ENCODE data around the gene CPM.

CPM gene
- 1.1 to 2.9 (median 1.5) reads per million in 3 donors for total RNA-seq

GRCh38 chr12:68932961-68933893, at the start of gene CPM:
Gene CPM (minus strand): TSS chr12:68933171. CDS start chr12:68932837, 334 bp downstream.
- H3K27me3 ChIP-seq (replicated peaks; ENCODE audit: control insufficient read depth, insufficient read depth, low read length, poor library complexity, severe bottlenecking): no peaks in the 10 kb centered on the region
- H3K27ac ChIP-seq (ENCODE audit: insufficient read depth, low read length, poor library complexity, severe bottlenecking): no peak within 1 kb of the TSS

DNA sequence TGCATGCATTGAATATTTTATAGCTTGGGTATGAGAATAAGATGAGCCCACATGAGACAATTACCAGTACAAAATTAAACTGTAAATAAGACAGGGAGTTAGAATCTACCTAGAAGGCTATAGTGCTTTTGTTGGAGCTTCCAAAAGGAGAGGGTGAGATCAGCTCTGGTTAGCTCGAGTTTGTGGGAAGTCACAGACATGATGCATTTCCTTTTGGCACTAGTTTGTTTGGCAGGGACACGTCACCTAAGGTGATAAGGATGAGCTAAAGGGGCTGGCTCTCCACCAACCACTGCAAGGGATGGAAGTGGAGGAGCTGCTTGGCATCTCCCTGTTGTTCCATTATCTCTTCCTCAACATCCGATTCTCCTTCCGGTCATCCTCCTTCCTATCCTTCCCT, 48.5 kb upstream of the CPM start:
- H3K9me3 ChIP-seq (ENCODE audit: control insufficient read depth, low read length): no peaks in the 10 kb centered on the region
- no peak overlapping the region for H3K4me3 ChIP-seq (ENCODE audit: insufficient read depth, low read depth, low read length, poor library complexity, severe bottlenecking)
- H3K4me1 ChIP-seq (ENCODE audit: control insufficient read depth, insufficient read depth, low read length, poor library complexity, severe bottlenecking): no peaks in the 10 kb centered on the region
- H3K27me3 ChIP-seq (replicated peaks; ENCODE audit: control insufficient read depth, insufficient read depth, low read length, poor library complexity, severe bottlenecking): no peaks in the 10 kb centered on the region
- no peak for DNase-seq
- no peak overlapping the region for H3K27ac ChIP-seq (ENCODE audit: insufficient read depth, low read length, poor library complexity, severe bottlenecking)
- H3K36me3 ChIP-seq (ENCODE audit: control insufficient read depth, insufficient read depth, low read length): no peaks in the 10 kb centered on the region

More at GRCh38 chr12:68932961-68933893, at the start of gene CPM:
- peak; percentile 35 to 53 (median 45) for DNase-seq
- no peaks in the 10 kb centered on the region for H3K9me3 ChIP-seq (ENCODE audit: control insufficient read depth, low read length)
- peaks cover 4% of the 10 kb centered on the region for H3K4me1 ChIP-seq (ENCODE audit: control insufficient read depth, insufficient read depth, low read length, poor library complexity, severe bottlenecking)
- H3K36me3 ChIP-seq (ENCODE audit: control insufficient read depth, insufficient read depth, low read length): no peaks in the 10 kb centered on the region
- peak within 1 kb of the TSS; percentile 67 for H3K4me3 ChIP-seq (ENCODE audit: insufficient read depth, low read depth, low read length, poor library complexity, severe bottlenecking)

DNA sequence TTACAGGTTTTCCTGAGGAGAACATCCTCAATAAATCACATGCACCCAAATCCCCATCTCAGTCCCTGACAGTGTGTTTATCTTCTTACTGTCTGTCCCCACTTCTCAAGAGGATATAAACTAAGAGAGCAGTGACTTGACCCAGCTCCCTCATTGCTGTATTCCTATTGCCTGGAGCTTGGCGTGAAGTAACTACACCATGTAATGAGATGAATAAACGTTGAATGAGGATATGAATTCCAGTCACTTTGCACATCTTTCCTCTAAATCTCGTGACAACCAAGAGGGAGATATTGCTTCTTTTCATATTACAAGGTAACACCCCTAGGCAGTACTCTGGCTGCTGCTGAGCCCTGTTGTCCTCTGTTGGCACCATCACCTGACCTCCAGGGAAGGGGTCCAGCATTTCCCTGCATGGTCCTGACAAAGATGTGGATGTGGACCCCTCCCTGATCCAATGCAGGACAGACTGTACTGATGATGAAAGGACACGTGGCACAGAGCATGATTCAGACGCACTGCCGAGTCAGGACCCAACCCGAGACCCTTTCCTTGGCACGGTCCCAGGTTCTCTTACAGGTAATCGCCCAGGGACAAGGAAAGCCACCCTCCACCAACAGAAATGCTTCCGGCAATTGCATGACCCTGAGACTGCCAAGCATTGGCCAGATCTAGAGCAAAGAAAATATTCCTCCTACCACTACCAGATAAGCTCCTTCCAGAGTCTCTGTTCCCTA, 47.7 kb upstream of the CPM start:
- Histone ChIP-seq H3K27ac (ENCODE audit: insufficient read depth, low read length, poor library complexity, severe bottlenecking) (no peak overlapping the region), H3K4me3 (ENCODE audit: insufficient read depth, low read depth, low read length, poor library complexity, severe bottlenecking) (no peak overlapping the region), H3K36me3 (ENCODE audit: control insufficient read depth, insufficient read depth, low read length) (no peaks in the 10 kb centered on the region), H3K9me3 (ENCODE audit: control insufficient read depth, low read length) (no peaks in the 10 kb centered on the region), H3K27me3 (replicated peaks; ENCODE audit: control insufficient read depth, insufficient read depth, low read length, poor library complexity, severe bottlenecking) (no peaks in the 10 kb centered on the region), H3K4me1 (ENCODE audit: control insufficient read depth, insufficient read depth, low read length, poor library complexity, severe bottlenecking) (no peaks in the 10 kb centered on the region)
- no peak for DNase-seq

DNA sequence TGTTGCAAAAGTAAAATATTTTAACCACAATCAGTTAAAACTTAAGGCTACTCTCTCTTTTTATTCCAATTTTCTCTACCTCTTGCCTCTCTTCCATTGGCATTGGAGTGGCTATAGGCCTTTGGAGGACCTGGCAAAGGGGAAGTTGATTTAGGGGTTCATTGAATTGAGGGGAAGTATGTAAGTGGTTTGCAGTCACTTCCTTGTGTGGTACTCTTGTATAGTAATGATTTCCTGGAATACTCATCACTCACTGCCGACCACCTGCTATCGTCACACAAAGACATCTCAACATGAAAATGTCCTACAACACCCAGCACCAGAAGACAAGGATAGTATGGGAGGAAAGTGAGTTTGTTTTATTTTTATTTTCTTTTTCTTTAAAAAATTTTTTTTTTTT, 45.7 kb upstream of the CPM start:
- no peaks in the 10 kb centered on the region for H3K36me3 ChIP-seq (ENCODE audit: control insufficient read depth, insufficient read depth, low read length)
- no peaks in the 10 kb centered on the region for H3K27me3 ChIP-seq (replicated peaks; ENCODE audit: control insufficient read depth, insufficient read depth, low read length, poor library complexity, severe bottlenecking)
- H3K9me3 ChIP-seq (ENCODE audit: control insufficient read depth, low read length): no peaks in the 10 kb centered on the region
- no peak for DNase-seq
- H3K4me1 ChIP-seq (ENCODE audit: control insufficient read depth, insufficient read depth, low read length, poor library complexity, severe bottlenecking): no peaks in the 10 kb centered on the region
- H3K27ac ChIP-seq (ENCODE audit: insufficient read depth, low read length, poor library complexity, severe bottlenecking): no peak overlapping the region
- no peak overlapping the region for H3K4me3 ChIP-seq (ENCODE audit: insufficient read depth, low read depth, low read length, poor library complexity, severe bottlenecking)

GRCh38 chr12:68977909-68978610, 45.1 kb upstream of the CPM start:
- no peak overlapping the region for H3K4me3 ChIP-seq (ENCODE audit: insufficient read depth, low read depth, low read length, poor library complexity, severe bottlenecking)
- H3K9me3 ChIP-seq (ENCODE audit: control insufficient read depth, low read length): no peaks in the 10 kb centered on the region
- no peaks in the 10 kb centered on the region for H3K36me3 ChIP-seq (ENCODE audit: control insufficient read depth, insufficient read depth, low read length)
- no peaks in the 10 kb centered on the region for H3K4me1 ChIP-seq (ENCODE audit: control insufficient read depth, insufficient read depth, low read length, poor library complexity, severe bottlenecking)
- no peak for DNase-seq
- H3K27ac ChIP-seq (ENCODE audit: insufficient read depth, low read length, poor library complexity, severe bottlenecking): no peak overlapping the region
- no peaks in the 10 kb centered on the region for H3K27me3 ChIP-seq (replicated peaks; ENCODE audit: control insufficient read depth, insufficient read depth, low read length, poor library complexity, severe bottlenecking)

DNA sequence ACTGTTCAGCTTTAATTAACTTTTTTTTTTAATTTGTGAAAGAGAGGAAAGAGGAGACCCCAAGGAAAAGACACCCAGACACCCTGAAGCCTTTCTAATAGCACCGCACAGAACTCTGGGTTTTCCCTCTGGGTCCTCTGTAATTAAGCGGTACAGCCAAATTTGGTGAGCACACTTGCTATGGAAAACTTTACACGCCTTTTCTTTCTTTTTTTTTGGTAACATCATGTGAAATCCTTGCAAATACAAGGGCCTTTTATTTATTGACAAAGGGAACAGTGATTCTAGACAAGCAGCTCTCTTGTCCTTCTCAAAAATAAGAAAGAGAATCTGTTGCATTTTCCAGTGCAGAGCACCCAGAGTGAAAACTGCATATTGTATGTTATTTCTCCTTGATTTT, 44.4 kb upstream of the CPM start:
- H3K27ac ChIP-seq (ENCODE audit: insufficient read depth, low read length, poor library complexity, severe bottlenecking): no peak overlapping the region
- H3K4me1 ChIP-seq (ENCODE audit: control insufficient read depth, insufficient read depth, low read length, poor library complexity, severe bottlenecking): no peaks in the 10 kb centered on the region
- H3K27me3 ChIP-seq (replicated peaks; ENCODE audit: control insufficient read depth, insufficient read depth, low read length, poor library complexity, severe bottlenecking): no peaks in the 10 kb centered on the region
- no peak overlapping the region for H3K4me3 ChIP-seq (ENCODE audit: insufficient read depth, low read depth, low read length, poor library complexity, severe bottlenecking)
- no peak for DNase-seq
- no peaks in the 10 kb centered on the region for H3K36me3 ChIP-seq (ENCODE audit: control insufficient read depth, insufficient read depth, low read length)
- no peaks in the 10 kb centered on the region for H3K9me3 ChIP-seq (ENCODE audit: control insufficient read depth, low read length)

GRCh38 chr12:68976395-68976841, 43.4 kb upstream of the CPM start:
- Histone ChIP-seq H3K27me3 (replicated peaks; ENCODE audit: control insufficient read depth, insufficient read depth, low read length, poor library complexity, severe bottlenecking) (no peaks in the 10 kb centered on the region), H3K9me3 (ENCODE audit: control insufficient read depth, low read length) (no peaks in the 10 kb centered on the region), H3K4me1 (ENCODE audit: control insufficient read depth, insufficient read depth, low read length, poor library complexity, severe bottlenecking) (no peaks in the 10 kb centered on the region), H3K4me3 (ENCODE audit: insufficient read depth, low read depth, low read length, poor library complexity, severe bottlenecking) (no peak overlapping the region), H3K36me3 (ENCODE audit: control insufficient read depth, insufficient read depth, low read length) (no peaks in the 10 kb centered on the region), H3K27ac (ENCODE audit: insufficient read depth, low read length, poor library complexity, severe bottlenecking) (no peak overlapping the region)
- DNase-seq: no peak

- H3K4me3 ChIP-seq (ENCODE audit: insufficient read depth, low read depth, low read length, poor library complexity, severe bottlenecking): no peak overlapping the region
- H3K27ac ChIP-seq (ENCODE audit: insufficient read depth, low read length, poor library complexity, severe bottlenecking): no peak overlapping the region
- H3K36me3 ChIP-seq (ENCODE audit: control insufficient read depth, insufficient read depth, low read length): no peaks in the 10 kb centered on the region
- DNase-seq: no peak
- H3K27me3 ChIP-seq (replicated peaks; ENCODE audit: control insufficient read depth, insufficient read depth, low read length, poor library complexity, severe bottlenecking): no peaks in the 10 kb centered on the region
- H3K9me3 ChIP-seq (ENCODE audit: control insufficient read depth, low read length): no peaks in the 10 kb centered on the region
- no peaks in the 10 kb centered on the region for H3K4me1 ChIP-seq (ENCODE audit: control insufficient read depth, insufficient read depth, low read length, poor library complexity, severe bottlenecking)
Measured at GRCh38 chr12:68975811-68976210, 42.8 kb upstream of the CPM start.

- Histone ChIP-seq H3K4me1 (ENCODE audit: control insufficient read depth, insufficient read depth, low read length, poor library complexity, severe bottlenecking) (no peaks in the 10 kb centered on the region), H3K9me3 (ENCODE audit: control insufficient read depth, low read length) (no peaks in the 10 kb centered on the region), H3K4me3 (ENCODE audit: insufficient read depth, low read depth, low read length, poor library complexity, severe bottlenecking) (no peak overlapping the region), H3K27ac (ENCODE audit: insufficient read depth, low read length, poor library complexity, severe bottlenecking) (no peak overlapping the region), H3K36me3 (ENCODE audit: control insufficient read depth, insufficient read depth, low read length) (no peaks in the 10 kb centered on the region), H3K27me3 (replicated peaks; ENCODE audit: control insufficient read depth, insufficient read depth, low read length, poor library complexity, severe bottlenecking) (no peaks in the 10 kb centered on the region)
- no peak for DNase-seq
Measured at GRCh38 chr12:68972595-68972994, 39.6 kb upstream of the CPM start.

Measured in effector memory CD4-positive, alpha-beta T cell (primary cell).